HG03432 (cell line): ENCODE results near the gene SPTAN1.
"Not testable (repeated sequence)": the region's sequence is repeated elsewhere in the genome, so short reads cannot be mapped to it uniquely, and the experiment has no call there.

Experiments
- ATAC-seq: cut with Tn5 transposase; IDR thresholded peaks from one replicate; pipeline ENCODE4 v1.9.1; 2021; ENCODE audit warnings: mild to moderate bottlenecking, moderate library complexity; ENCODE audit not compliant: unreplicated experiment

SPTAN1 gene

DNA sequence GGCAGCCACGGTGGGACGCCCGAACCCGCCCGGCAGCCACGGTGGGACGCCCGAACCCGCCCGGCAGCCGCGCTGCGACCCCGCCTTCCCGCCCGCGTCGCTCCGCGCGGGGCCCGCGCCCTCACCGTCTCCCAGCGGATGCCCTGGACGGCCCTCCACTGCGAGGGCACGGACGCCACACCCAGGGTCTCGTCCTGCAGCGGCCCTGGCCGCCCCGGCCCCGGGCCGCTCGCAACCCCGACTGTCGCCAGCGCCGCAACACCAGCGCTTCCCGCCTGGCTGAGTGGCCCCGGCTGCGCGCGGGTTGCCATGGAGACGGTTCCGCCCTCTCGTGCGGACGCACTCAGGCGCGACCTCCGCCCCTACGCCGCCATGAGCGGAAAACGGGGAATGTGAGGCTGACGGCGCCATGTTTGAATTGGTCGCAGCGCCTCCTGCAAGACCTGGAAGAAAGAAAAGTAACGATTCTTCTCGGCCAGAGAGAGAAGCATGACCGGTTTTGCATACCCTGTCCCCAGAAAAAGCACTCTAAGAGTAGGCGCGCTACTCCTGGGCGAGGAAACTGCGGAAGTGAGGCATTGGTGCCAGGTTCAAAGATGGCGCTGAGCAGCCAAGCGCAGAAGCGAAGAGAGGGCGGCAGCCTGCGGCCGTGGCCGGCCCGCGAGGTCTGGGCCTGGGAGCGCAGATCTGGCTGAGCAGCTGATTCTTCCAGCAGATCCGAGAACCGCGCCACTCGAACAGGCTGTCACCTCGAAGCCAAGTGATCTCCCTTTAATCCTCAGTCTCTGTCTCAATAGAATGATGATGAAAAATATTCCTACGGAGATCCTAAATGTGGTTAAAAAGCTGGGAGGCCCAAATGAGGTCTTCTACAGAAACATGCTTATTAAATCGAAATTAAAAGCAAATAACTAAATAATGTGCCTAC, 104.3 kb downstream of the SPTAN1 start, which contains the start of gene DYNC2I2:
Gene DYNC2I2, minus strand, starts transcription at position 432 of the 928 bp plus-strand sequence. Its CDS starts 121 bp downstream, at position 311.
- ATAC-seq, result peak; percentile 76

- ATAC-seq, result no peak
Measured at GRCh38 chr9:128657344-128657704, 104.9 kb downstream of the SPTAN1 start.

DNA sequence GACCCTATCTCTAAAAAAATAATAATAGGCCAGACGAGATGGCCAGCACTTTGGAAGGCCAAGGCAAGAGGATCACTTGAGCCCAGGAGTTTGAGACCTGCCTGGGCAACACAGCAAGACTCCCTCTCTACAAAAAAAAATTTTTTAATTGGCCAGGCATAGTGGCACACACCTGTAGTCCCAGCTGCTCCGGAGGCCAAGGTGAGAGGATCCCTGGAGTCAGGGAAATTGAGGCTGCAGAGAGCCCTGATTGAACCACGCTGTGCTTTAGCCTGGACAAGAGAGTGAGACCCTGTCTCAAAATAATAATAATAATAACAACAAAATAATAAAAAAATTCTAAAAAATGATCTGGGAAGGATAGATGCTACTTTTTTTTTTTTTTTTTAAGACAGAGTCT, 105.4 kb downstream of the SPTAN1 start:
- ATAC-seq, result no peak

- ATAC-seq, result not testable (repeated sequence)
Measured at GRCh38 chr9:128666481-128666941, 114.1 kb downstream of the SPTAN1 start.

DNA sequence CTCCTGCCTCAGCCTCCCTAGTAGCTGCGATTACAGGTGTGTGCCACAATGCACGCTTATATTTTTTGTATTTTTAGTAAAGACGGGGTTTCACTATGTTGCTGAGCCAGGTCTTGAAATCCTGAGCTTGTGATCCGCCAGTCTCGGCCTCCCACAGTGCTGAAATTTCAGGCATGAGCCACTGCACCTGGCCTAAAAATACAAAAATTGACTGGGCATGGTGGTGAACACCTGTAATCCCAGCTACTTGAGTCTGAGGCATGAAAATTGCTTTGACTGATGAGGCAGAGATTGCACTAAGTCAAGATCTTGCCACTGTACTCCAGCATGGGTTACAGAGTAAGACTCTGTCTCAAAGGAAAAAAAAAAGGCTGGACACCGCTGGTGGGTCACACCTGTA, 117.4 kb downstream of the SPTAN1 start:
- no peak for ATAC-seq

DNA sequence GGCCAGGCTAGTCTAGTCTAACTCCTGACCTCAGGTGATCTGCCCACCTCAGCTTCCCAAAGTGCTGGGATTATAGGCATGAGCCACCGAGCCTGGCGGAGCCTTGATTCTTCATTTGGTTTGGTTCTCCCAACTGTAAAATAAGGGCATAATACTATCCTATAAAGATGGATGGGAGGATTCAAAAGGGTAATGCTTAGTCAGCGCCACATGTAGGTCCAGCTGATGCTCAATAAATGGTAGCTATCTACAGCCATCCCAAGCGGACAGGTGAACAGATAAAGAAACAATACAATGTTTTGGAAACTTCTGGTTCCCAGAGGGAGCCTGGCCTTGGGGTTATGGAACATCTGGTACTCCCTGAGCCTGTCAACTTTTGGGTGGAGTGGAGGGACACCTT, 123.0 kb downstream of the SPTAN1 start:
- ATAC-seq, result no peak

- ATAC-seq, result no peak
Measured at GRCh38 chr9:128677794-128678193, 125.4 kb downstream of the SPTAN1 start.
